CD14-positive monocyte (primary cell): Measurements from ENCODE around the gene ZNF143. TPM values are rescaled to one million over a fixed set of nuclear protein-coding genes. Genes with fewer than 3 reads are reported as not detected.

Experiments used
- DNase-seq, 3 donors: peaks; one replicate each; pipeline ENCODE4 v3.0.0-alpha.2; 2011 to 2022
- H2AFZ ChIP-seq: 2 replicates; pipeline ENCODE4 v1.6.0; 2012; ENCODE audit warnings: mild to moderate bottlenecking, low read depth, low read length, inconsistent platforms; ENCODE audit not compliant: insufficient read depth, poor library complexity, severe bottlenecking
- H3K27ac ChIP-seq, 2 donors: 1 replicate in 1 of 2; 2 replicates in 1 of 2; pipeline ENCODE4 v1.5.1; 2012 to 2013; ENCODE audit warnings: low read length in 2 of 2, control low read depth in 1 of 2, inconsistent platforms in 1 of 2, low read depth in 1 of 2, mild to moderate bottlenecking in 1 of 2
- H3K27me3 ChIP-seq, 2 donors: one replicate each; pipeline versions ENCODE4 v1.6.0 to v1.6.1; 2011 to 2013; ENCODE audit warnings: low read length in 2 of 2; ENCODE audit not compliant: control insufficient read depth in 2 of 2, insufficient read depth in 2 of 2
- H3K36me3 ChIP-seq, 2 donors: replicated peaks in 1 of 2; 1 replicate in 1 of 2; 2 replicates in 1 of 2; pipeline versions ENCODE4 v1.5.1 to v1.6.1; 2012 to 2013; ENCODE audit warnings: low read length in 2 of 2, control low read depth in 1 of 2, inconsistent platforms in 1 of 2, mild to moderate bottlenecking in 1 of 2; ENCODE audit not compliant: insufficient read depth in 2 of 2, control insufficient read depth in 1 of 2
- H3K4me1 ChIP-seq, 2 donors: 1 replicate in 1 of 2; 2 replicates in 1 of 2; pipeline versions ENCODE4 v1.5.1 to v1.6.1; 2012 to 2013; ENCODE audit warnings: low read length in 2 of 2, control low read depth in 1 of 2, inconsistent platforms in 1 of 2, mild to moderate bottlenecking in 1 of 2, moderate library complexity in 1 of 2; ENCODE audit not compliant: insufficient read depth in 2 of 2, control insufficient read depth in 1 of 2
- H3K4me2 ChIP-seq: replicated peaks from 2 replicates; pipeline ENCODE3; 2012; ENCODE audit warnings: low read length, moderate library complexity, mild to moderate bottlenecking; ENCODE audit not compliant: poor library complexity, severe bottlenecking; ENCODE audit errors: extremely low read depth
- H3K4me3 ChIP-seq, 3 experiments: fragments of 200-600 bp in 1 of 3; sonication (generic) in 1 of 3; replicated peaks in 1 of 3; 1 replicate in 2 of 3; 2 replicates in 1 of 3; pipeline ENCODE4 v1.5.1; 2011 to 2013; ENCODE audit warnings: low read length in 3 of 3, mild to moderate bottlenecking in 3 of 3, control low read depth in 2 of 3, low read depth in 2 of 3, inconsistent platforms in 1 of 3, moderate library complexity in 1 of 3
- H3K79me2 ChIP-seq: 2 replicates; pipeline ENCODE4 v1.6.0; 2012; ENCODE audit warnings: mild to moderate bottlenecking, control low read depth, inconsistent platforms, low read length, moderate library complexity; ENCODE audit not compliant: insufficient read depth
- H3K9ac ChIP-seq: 2 replicates; pipeline ENCODE4 v1.6.0; 2017; ENCODE audit warnings: low read length, mild to moderate bottlenecking; ENCODE audit not compliant: insufficient read depth, poor library complexity, severe bottlenecking
- H3K9me3 ChIP-seq, 2 donors: replicated peaks in 1 of 2; 1 replicate in 1 of 2; 2 replicates in 1 of 2; pipeline versions ENCODE4 v1.5.1 to v1.6.1; 2012 to 2013; ENCODE audit warnings: low read length in 2 of 2, control low read depth in 1 of 2; ENCODE audit not compliant: control insufficient read depth in 1 of 2, insufficient read depth in 1 of 2
- H4K20me1 ChIP-seq: 2 replicates; pipeline ENCODE4 v1.6.0; 2012; ENCODE audit warnings: mild to moderate bottlenecking, low read length, control low read depth, moderate library complexity; ENCODE audit not compliant: insufficient read depth
- H3K27ac Mint-ChIP-seq, 7 donors: one replicate each; pipeline ENCODE4 v1.8.0; 2020; ENCODE audit warnings: mild to moderate bottlenecking in 7 of 7, mixed read lengths in 7 of 7, moderate library complexity in 6 of 7, inconsistent platforms in 2 of 7
- H3K27me3 Mint-ChIP-seq, 3 donors: one replicate each; pipeline ENCODE4 v1.8.0; 2021 to 2022; ENCODE audit warnings: low read depth in 3 of 3, mild to moderate bottlenecking in 3 of 3, mixed read lengths in 3 of 3, moderate library complexity in 3 of 3, inconsistent platforms in 1 of 3
- H3K36me3 Mint-ChIP-seq, 2 donors: one replicate each; pipeline ENCODE4 v1.8.0; 2020; ENCODE audit warnings: mixed read lengths in 2 of 2, inconsistent platforms in 1 of 2, mild to moderate bottlenecking in 1 of 2
- H3K4me1 Mint-ChIP-seq: one replicate; pipeline ENCODE4 v1.8.0; 2020; ENCODE audit warnings: mild to moderate bottlenecking, mixed read lengths
- H3K4me3 Mint-ChIP-seq, 2 donors: one replicate each; pipeline ENCODE4 v1.8.0; 2020; ENCODE audit warnings: mild to moderate bottlenecking in 2 of 2, mixed read lengths in 2 of 2, moderate library complexity in 1 of 2
- H3K9me3 Mint-ChIP-seq, 7 donors: one replicate each; pipeline ENCODE4 v1.8.0; 2020 to 2022; ENCODE audit warnings: mixed read lengths in 7 of 7, mild to moderate bottlenecking in 6 of 7, moderate library complexity in 6 of 7, inconsistent platforms in 2 of 7
- CTCF ChIP-seq: fragments of 200-600 bp; IDR thresholded peaks from one replicate; pipeline ENCODE4 v1.8.0; 2022; ENCODE audit warnings: antibody characterized with exemption, mild to moderate bottlenecking
- WGBS: methylation state at CpG from one replicate; pipeline ENCODE4 v1.1.5; 2013; ENCODE audit warnings: missing lambda C conversion rate; ENCODE audit not compliant: insufficient coverage; 5-methylcytosine and 5-hydroxymethylcytosine counted together
- intact Hi-C, 2 donors: fragments of 100-400 bp; cut with micrococcal nuclease; formaldehyde crosslinking; loops; one replicate each; pipeline versions ENCODE4 v1.15.0 to v1.15.1; 2023
- polyA plus RNA-seq, 3 donors: library from polyadenylated mRNA; depleted of rRNA in 1 of 3; unstranded in 2 of 3; stranded (reverse) in 1 of 3; fragments of 300-500 nt in 2 of 3; fragments of >200 nt in 1 of 3; fragmentation: Illumina TruSeq in 2 of 3; gene quantifications; 1 replicate in 2 of 3; 2 replicates in 1 of 3; pipeline ENCODE4 v1.2.3, GENCODE V29; 2012 to 2021

The ZNF143 gene
- polyA plus RNA-seq, 3 donors, result 26.8 to 30.5 (median 30.1) TPM

- Histone ChIP-seq H3K27me3 (no peaks in the 10 kb centered on the region), H2AFZ (no peak overlapping the region), H3K79me2 (peaks cover 14% of the 10 kb centered on the region), H3K27ac (no peak overlapping the region), H3K4me3 (no peak overlapping the region), H3K9ac (no peak overlapping the region), H3K4me1 (peaks cover 5 to 8% of the 10 kb centered on the region in 2 donors), H3K4me2 (no peak overlapping the region), H3K9me3 (peaks cover 12 to 19% of the 10 kb centered on the region in 2 donors), H3K36me3 (no peaks in the 10 kb centered on the region), H4K20me1 (no peaks in the 10 kb centered on the region)
- no CpG with 5 or more reads among the region's 5 CpGs for WGBS
- Mint-ChIP-seq H3K27ac (peak overlapping the region in 1 of 7 donors; percentile 46), H3K4me1 (peaks cover 7% of the 10 kb centered on the region), H3K4me3 (no peak overlapping the region), H3K36me3 (peaks cover 0 to 7% of the 10 kb centered on the region in 2 donors), H3K27me3 (peaks cover 0 to 1% (median 0%) of the 10 kb centered on the region in 3 donors), H3K9me3 (peaks cover 9 to 31% (median 18%) of the 10 kb centered on the region in 7 donors)
- no peak for DNase-seq
- intact Hi-C loops, result loop anchor here in 1 of 2 donors (5.0 kb wide), 1 partner anchor 288 kb away; no protein-coding TSS in a partner anchor
- no peak for TF ChIP-seq CTCF
Observed at GRCh38 chr11:9455722-9456121, 5.1 kb upstream of the ZNF143 start.

GRCh38 chr11:9459667-9460321, 1.0 kb upstream of the ZNF143 start:
- WGBS, result 4% methylated on average over 16 of the region's 23 CpGs
- Histone ChIP-seq H3K4me3 (peak overlapping the region; percentile 83 to 97 (median 87)), H3K27ac (peak overlapping the region; percentile 94 to 99), H3K4me1 (peaks cover 15 to 25% of the 10 kb centered on the region in 2 donors), H2AFZ (peak overlapping the region; percentile 80), H4K20me1 (no peaks in the 10 kb centered on the region), H3K4me2 (peak overlapping the region; percentile 93), H3K9ac (peak overlapping the region; percentile 98), H3K79me2 (peaks cover 47% of the 10 kb centered on the region), H3K9me3 (no peaks in the 10 kb centered on the region), H3K27me3 (no peaks in the 10 kb centered on the region), H3K36me3 (peaks cover 0 to 5% of the 10 kb centered on the region in 2 donors)
- peaks cover 3 to 5% of the 10 kb centered on the region in 2 donors for H3K36me3 Mint-ChIP-seq
- peak; percentile 7 to 42 (median 34) for DNase-seq
- peaks cover 0 to under 1% (median 0%) of the 10 kb centered on the region in 3 donors for H3K27me3 Mint-ChIP-seq
- peak overlapping the region; percentile 97 to 99 (median 99) for H3K27ac Mint-ChIP-seq
- H3K4me1 Mint-ChIP-seq, result peaks cover 28% of the 10 kb centered on the region
- H3K9me3 Mint-ChIP-seq, result peaks cover 0 to 5% (median 0%) of the 10 kb centered on the region in 7 donors
- peak overlapping the region; percentile 91 to 93 for H3K4me3 Mint-ChIP-seq
- intact Hi-C loops, result loop anchor here (5.0 to 10.0 kb wide), 2 partner anchors 292 to 845 kb away; partner anchors contain the start of gene ADM (in 1 of the 2)
- TF ChIP-seq CTCF, result no peak
